Anterior cingulate cortex (tissue), 58 donors: ENCODE data around the gene PSMA2.

ENCODE experiments used
- DNase-seq, 58 donors: peaks; one replicate each; lab custom pipeline; 2025; lab: John Stamatoyannopoulos, UW

Gene PSMA2

DNA sequence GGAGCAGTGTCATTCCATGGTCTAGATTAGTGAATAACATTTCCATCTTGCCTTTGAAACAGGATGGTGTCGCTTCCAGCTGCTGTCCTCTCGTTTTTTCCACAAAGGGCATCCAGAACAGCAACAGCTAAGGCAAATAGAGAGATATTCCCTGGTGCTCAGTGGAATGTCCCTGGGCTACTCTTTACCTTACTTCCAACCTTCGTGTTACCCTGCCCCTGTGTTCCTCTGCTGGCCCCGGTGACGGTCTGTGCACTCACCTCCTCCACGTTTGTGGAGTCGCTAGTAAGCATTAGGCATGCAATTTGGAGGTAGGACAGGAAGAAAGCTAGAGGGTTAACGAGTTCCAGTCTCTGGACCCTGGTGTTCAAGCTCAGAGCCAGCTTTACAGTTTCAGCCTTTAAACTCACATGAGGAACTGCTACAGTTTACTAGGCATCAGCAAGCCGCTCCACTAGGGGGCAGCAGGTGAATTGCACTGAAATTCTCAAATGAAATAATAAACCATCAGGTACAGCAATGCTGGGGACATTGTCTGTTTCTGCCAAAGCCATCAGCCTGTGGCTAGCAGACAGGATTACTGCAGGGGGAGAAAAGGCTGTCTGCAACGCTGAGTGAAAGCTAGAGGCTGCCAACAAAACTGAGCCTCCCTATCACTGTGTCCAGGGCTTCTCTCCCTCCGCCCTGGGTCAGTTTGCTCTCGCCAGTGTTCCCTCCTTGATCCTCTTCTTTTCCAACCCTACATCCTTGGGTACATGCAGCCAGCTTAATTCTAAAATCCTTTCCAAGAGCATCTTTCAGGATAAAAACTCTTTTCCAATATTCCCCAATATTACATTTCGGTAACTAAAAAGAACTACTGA, 9.2 kb upstream of the PSMA2 start:
- peak in 55 of 58 donors; percentile 12 to 93 (median 64) for DNase-seq

DNA sequence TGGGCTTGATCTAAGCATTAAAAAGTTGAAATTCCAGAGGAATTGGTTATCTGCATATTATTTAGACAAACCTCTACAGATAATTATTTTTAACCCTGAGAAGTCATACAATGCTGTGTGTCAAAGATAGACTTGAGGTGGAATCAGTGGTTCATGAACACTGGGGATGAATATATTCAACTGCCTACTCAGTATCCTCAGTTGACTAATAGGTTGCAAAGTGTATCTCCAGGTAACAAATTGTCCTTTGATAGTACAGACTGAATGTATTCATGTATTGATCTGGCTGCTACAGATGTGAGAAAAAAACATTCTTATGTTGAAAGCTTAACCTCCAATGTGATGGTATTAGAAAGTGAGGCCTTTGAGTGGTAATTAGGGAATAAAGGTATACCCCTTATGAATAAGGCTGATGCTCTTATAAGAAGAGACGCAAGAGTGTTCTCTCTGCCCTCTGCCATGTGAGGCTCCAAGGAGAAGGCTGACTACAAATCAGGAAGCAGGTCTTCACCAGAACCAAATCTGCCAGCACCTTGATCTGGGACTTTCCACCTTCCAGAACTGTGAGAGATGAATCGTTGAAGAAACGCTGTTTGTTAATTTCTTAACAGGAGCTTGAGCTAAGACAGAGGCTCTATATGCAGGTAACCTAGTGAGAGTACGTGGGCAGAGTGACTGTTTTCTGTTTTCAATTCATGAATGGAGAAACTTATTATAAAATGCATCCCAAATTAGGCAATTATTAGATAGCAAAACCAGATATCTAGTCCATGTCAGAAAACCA, 7.7 kb upstream of the PSMA2 start:
- no peak for DNase-seq

DNA sequence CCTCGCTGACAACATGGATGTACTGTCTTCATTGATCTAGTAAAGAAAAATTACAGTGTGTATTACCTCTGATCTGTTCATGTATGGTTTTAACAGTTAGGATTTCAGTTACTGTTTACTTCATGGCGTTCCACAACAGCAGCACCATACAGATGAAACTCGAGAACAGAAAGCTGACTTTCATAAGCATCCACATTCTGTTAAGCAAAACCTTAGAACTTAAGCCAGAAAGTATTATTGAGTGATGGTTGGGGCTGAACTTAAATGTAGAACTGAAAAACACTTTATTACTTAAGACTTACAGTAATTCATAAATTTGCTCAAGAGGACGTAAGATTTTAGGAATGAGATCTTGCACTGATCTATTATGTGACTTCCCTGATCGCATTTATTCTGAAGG, 3.9 kb upstream of the PSMA2 start:
- DNase-seq, result no peak

DNA sequence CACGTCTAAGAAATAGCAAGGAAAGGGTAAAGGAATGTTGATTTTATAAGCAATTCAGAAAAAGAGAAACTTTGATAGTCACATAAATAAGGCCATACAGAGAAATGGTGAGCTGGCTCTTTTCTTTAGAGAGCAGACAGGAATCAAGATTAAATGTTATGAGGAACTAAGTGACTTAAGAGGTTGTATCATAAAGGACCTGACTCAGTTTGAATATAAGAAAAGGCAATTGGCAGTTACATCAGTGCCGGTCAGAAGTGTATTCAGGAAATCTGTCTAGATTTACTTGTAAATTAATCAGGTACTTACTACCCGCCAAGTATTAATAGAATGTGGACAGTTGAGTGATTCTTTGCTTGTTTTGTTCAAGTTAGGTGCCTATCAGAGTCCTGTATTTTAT, 2.3 kb upstream of the PSMA2 start:
- no peak for DNase-seq

DNA sequence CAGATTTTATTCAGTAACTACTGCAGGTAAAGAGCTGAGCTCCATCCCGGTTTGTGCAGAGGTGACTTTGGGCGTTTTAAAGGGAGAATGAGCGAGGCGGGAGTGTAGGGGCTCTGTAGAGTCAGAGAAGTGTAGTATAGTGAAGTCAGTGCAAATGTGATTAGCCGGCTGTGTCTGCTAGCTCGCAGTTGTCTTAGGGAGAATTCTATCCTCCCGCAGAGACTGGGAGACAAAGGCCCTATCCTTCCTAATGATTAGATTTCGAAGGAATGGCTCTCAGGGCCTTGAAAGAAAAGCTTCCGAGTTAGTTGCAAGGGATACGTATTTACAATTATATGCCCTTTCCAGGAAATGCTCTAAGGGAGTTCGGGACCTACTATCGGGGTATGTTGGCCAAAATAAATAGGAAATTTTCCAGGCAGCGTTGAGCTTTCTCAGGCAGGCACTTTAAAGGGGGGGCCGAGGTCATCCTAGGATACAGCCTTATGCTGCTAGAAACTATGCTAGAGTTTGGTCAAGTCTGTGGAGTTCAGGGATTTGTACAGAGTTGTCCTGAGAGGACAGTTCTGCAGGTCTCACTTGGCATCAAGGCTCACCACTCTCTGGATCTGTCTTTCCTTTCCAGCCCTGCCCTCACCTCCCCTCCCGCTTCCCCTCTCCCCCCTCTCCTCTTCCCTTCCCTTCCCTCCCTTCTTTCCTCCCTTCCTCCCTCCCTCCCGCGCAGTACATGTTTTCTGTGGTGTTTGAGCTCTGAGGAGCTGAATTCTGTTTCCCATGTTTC, 1.0 kb upstream of the PSMA2 start:
- DNase-seq, result peak in 9 of 58 donors; percentile 1 to 54 (median 8)

DNA sequence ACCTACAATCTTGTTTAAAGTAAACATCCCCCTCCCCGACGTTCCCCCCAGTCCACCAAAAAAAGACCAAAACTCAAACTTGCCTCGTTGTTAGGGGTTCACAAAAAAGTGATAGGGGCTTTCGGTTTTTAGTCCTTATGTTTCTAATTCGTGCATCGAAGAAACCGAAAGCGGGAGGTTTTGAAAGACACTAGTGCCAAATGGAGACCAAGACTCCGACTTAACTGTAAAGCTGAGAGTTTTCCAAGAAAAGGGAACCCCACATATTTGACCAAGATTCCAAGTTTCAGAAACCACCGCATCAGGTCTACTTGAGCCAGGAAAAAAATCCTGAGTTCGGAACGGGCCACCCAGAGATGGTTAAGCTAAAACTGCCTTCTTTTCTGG, 534 bp downstream of the PSMA2 start:
- no peak for DNase-seq

DNA sequence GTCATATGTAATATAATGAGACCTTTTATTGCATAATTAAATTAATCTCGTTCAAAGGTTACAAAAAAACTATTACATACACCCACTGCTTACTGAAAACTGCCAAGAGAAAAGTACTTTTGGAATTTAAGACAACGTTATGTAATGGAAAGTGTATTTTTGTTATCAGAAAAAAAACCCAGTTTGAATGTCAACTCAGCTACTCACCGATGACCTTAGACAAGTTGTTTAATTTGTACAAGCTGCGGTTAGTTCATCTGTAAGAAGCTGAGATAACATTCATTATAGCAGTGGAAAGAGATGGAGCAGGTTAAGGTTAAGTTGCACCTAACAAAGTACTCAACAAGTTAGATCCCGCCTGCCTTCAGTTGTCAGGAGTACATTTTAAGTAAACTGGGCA, 1.1 kb downstream of the PSMA2 start:
- no peak for DNase-seq

DNA sequence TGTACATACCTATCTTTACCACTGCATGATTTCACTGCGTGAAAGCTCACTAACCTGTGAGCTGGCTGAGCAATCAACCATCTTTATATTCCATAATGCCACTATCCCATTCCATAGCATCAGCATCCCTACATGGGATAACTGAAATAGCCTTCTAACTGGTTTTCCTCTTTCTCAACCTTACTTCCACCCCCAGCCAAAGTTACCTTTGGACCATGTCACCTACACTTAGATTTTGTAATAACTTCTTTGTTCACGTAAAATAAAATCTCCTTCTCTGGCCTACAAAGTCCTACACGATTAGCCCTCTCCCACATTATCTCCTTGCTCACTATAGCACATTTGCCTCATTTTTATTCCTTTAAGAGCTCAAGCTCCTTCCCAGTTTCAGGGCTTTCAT, 2.5 kb downstream of the PSMA2 start:
- no peak for DNase-seq

DNA sequence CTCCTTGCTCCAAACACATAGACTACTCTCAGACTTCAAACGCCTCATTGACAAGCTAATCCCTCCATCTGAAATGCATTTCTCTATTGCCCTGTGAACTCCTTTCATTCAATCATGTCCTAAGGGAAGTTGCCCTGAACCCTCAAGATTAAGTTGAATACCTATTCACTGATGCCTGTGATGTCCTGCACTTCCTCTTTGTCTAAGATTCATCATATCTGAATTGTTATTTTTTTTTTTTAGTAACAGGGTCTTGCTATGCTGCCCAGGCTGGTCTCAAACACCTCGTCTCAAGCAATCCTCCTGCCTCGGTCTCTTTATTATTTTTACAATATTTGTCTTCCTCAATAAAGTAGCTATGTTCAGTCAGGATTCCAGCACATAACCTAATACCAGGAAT, 3.2 kb downstream of the PSMA2 start:
- DNase-seq, result no peak

DNA sequence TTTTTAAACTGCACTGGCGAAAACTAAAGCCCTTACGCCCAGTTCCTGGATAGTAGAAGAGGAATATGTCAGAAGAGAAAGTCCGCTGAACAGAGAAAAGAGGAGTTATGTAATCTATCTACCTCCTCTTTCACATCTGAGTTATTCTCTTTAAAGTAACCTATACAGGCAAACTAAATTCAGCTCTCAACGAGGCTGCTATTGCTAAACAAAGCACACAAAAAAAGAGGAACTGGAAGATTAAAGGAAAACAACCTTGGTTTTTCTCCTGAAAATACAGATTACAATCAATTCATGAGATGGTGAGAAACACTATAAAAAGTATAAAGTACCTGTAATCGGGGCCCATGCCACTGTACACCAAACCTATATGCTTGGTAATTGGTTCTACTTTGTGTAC, 5.8 kb downstream of the PSMA2 start:
- DNase-seq, result no peak

DNA sequence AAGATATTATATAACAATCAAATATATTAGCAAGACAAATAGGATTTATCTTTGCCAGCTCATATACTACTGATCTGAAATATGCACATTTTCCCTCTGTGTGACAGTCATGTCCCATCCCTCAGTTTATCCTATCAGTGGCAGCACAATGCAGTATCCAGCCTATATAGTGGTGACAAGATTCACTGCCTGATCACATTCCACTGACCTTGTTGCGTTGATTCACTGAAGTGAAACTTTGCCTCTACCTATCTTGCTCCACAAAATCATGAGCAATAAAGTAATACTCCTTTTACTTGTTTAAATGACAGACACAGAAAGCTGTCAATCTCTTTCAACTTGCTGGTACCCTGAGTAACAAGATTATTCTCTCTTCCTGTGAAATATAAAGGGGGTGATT, 6.3 kb downstream of the PSMA2 start:
- no peak for DNase-seq

DNA sequence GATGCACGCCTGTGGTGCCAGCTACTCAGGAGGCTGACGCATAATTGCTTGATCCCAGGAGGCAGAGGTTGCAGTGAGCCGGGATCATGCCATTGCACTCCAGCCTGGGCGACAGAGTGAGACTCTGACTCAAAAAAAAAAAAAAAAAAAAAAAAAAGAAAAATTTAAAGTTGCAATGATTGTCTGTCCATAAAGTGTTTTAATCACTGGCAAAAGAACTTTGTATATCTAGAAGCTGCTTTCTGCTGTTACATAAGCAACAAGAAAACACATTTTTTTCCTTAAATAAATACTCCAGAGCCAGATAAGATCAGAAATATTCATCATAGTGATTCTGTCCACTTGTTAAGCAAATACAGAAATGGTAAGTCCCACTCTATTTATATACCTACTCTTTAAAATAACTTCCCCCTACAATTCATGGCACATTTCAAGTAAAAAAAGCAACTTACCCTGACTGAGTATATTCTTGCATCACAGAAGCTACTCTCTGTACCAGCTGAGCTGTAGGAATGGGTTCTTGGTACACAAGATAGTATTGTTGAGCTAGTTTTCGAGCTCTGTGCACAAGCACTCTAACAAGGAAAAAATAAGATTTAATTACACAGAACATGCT, 7.6 kb downstream of the PSMA2 start:
- no peak for DNase-seq

DNA sequence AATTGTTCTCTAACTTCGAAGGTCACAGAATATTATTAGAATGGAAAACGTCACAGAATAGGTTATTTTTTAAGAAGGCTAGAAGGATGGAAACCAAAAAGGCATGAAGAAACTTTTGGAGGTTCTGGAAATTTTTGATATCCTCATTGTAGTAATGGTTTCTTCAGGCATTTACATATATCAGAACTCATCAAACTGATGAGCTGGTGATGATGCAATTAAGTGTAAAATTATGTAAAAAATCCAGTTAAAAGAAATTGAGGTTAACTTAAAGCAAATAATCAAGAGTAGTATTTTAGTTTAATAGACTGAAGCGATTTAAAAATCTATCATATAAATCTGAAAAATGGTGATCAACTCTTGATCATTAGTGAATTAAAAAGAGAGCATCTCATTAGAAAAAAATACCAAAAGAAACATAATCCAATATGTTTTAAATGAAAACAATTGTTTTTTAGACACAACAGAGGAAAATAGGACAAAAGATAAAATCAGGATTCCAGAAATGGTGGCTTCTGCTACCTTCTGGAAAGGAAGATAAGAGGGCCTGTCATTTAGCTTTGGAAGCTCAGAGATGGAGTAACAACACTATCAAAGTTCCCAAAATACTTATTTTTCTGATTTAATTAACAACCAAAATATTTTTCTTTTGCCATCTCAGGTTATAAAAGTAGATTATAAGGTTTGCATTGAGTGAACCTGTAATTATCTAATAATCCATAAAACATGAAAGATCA, 9.8 kb downstream of the PSMA2 start:
- DNase-seq, result no peak

DNA sequence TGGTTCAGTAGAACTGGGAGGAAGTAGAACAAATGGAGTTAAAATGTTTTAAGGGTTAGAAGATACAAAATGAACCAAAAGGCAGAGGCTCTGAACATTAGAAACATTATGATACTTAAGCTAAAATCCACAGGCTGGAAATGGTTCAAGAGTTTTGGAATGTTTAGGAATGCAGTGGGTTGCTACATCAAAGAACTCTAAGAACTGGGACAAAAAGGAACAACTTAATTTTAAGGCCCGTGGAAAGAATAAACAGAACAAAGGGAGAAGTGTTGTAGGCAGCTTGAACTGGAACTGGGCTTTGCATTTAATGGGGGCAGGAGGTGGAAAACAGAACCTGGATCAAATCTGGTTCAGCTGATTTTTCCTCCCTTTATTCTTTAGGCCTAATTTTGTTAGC, 16.6 kb downstream of the PSMA2 start:
- no peak for DNase-seq

DNA sequence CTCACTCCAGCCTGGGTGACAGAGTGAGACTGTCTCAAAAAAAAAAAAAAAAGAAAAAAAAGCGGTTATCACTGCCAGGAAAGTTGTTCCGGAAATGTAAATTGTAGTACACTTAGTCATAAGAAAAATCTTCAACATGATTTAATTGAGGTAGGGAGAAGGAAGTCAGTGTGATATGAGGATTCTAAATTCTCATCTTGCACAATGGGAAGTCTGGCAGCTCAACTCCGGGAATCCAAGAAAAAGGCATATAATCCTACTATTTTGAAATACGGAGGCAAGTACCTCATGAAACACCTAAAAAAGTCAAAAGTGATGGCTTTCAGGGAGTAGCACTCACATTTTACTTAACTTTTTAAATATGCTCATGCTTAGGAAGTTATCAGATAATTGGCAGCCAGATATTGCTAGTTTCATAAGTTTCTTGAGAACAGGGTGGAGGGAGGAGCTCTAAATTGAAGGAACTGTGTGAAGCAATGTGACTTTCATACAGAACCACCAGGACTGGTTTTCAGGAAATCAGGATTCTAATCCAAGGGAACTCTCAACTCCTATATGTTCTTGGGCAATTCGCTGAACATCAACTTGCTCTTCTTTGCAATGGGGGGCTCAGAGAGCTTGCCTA, 17.4 kb downstream of the PSMA2 start:
- no peak for DNase-seq

DNA sequence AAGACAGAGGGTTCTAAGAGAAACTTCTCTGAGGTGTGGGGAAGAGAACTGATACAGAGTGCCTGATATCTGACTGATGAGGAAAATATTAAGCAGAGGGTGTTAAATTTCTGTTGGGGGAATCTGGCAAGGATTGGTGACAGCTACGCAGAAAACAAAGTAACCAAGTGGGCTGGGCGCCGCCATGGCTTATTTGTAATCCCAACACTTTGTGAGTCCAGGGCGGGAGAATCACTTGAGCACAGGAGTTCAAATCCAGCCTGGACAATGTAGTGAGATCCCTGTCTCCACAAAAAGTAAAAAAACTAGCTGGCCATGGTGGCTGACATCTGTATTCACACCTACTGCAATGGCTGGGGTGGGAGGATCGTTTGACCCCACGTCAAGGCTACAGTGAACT, 18.0 kb downstream of the PSMA2 start:
- no peak for DNase-seq

DNA sequence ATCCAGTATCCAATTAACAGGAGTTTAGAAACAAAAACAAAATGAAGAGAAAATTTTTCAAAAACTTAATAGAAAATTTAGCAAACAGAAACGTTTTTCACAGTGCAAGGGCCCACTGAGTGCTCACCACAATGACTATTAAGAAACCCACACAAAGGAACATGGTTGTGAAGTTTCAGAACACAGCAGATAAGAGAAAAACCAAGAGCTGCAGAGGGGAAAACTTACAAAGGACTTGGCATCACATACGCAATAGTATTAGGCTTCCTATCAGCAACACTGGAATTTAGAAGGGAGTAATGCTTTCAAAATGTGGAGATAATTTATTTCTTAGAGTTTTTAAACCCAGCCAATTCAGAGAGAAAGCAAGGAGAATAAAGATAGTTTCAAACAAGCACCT, 18.4 kb downstream of the PSMA2 start:
- DNase-seq, result no peak

DNA sequence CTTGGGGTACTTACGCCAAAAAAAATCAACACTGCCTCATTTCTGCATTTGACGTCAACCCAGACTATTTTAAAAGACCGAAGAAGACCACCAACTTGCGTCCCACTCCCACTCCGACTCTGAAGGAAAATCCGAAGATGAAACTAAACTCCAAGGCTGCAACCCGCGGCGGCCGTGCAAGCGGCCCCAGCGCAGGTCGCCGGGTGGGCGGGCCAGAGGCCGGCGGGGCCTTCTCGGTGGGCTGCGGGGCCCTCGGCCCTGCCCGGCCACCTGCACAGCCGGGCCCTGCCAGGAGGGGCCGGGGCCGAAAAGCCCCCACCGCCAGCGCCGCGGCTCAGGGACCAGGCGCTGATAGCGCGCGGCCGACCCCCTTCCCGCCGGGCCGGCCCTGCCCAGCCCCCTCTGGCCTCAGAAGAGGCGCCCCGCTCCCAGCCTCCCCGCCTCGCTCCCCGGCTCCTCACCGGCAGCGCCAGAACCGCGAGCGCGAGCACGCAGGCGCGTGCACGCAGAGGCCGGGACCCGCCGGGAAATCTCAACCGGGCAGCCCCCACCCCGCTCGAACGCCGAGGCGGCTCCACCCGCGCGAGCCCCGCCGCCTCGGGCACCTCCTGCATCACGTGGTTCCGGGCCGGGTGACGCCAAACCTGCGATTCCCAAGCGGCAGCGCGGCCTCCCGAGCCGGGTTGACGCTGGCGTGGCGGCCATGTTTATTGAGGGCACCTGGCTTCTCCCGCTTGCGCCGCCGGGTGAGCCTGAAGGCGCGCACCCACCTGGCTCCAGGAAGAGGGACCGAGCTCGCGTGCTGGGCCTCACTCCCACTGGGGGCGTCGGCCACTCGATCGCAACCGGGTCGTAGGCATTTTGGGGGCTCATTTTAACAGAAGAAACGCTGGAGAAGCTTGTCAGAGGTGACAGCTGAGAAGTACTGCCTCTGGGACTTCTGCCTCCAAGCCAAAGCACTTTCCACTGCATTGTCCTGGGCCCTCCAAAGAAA, 20.2 kb downstream of the PSMA2 start, which contains the start of gene C7orf25:
TSS of gene C7orf25 (minus strand) at position 617 of the 994 bp plus-strand sequence. CDS start 1,170 bp downstream, outside the sequence.
- peak; percentile 82 to 99 (median 96) for DNase-seq
